K562 (cell line): ENCODE data around the gene RASSF3. TPM values are rescaled to one million over a fixed set of nuclear protein-coding genes. Genes with fewer than 3 reads are reported as not detected.

Source experiments
- ARID2 ChIP-seq: fragments of 450-650 bp; IDR thresholded peaks from 2 replicates; pipeline ENCODE4 v1.6.1; 2017; ENCODE audit warnings: antibody characterized with exemption, mild to moderate bottlenecking
- BCL6 ChIP-seq: fragments of 250-450 bp; sonication (Bioruptor Pico); IDR thresholded peaks from 2 replicates; pipeline ENCODE4 v1.4.0; 2020
- BMI1 ChIP-seq: fragments of 150-350 bp; IDR thresholded peaks from 2 replicates; pipeline ENCODE4 v1.6.1; 2014; ENCODE audit warnings: low read length
- BRCA1 ChIP-seq, 2 experiments: fragments of 450-650 bp in 1 of 2; sonication (generic) in 1 of 2; formaldehyde crosslinking in 1 of 2; IDR thresholded peaks; 2 replicates each; pipeline versions ENCODE4 v1.5.0 to v1.6.1; 2017 to 2020; ENCODE audit warnings: mild to moderate bottlenecking in 1 of 2, missing genetic modification reagents in 1 of 2
- C11orf30 ChIP-seq: fragments of 450-650 bp; IDR thresholded peaks from 2 replicates; pipeline ENCODE4 v1.6.1; 2016; ENCODE audit warnings: low read depth, mild to moderate bottlenecking
- ELK3 ChIP-seq: fragments of 450-650 bp; formaldehyde crosslinking; IDR thresholded peaks from 2 replicates; pipeline ENCODE4 v1.4.0; 2020; ENCODE audit warnings: mild to moderate bottlenecking
- GTF2E2 ChIP-seq: fragments of 200-800 bp; sonication (Bioruptor generic); IDR thresholded peaks from 2 replicates; pipeline ENCODE4 v1.6.1; 2016; ENCODE audit warnings: missing genetic modification characterization, missing compliant biosample characterization
- HDAC8 ChIP-seq: fragments of 450-650 bp; IDR thresholded peaks from 2 replicates; pipeline ENCODE4 v1.6.1; 2016; ENCODE audit warnings: mild to moderate bottlenecking, missing genetic modification characterization, moderate library complexity, missing compliant biosample characterization
- LARP7 ChIP-seq: fragments of 450-650 bp; IDR thresholded peaks from 2 replicates; pipeline ENCODE4 v1.6.1; 2016
- MAFF ChIP-seq: IDR thresholded peaks from 2 replicates; pipeline ENCODE4 v1.6.1; 2012; ENCODE audit warnings: low read length, improper control_type of control experiment
- MCM7 ChIP-seq, 2 experiments: fragments of 450-650 bp; IDR thresholded peaks; 2 replicates each; pipeline ENCODE4 v1.6.1; 2016 to 2018
- NELFE ChIP-seq: IDR thresholded peaks from 2 replicates; pipeline ENCODE4 v1.6.1; 2011; ENCODE audit warnings: mild to moderate bottlenecking; ENCODE audit not compliant: insufficient read depth, insufficient read length
- NFATC3 ChIP-seq: fragments of 450-650 bp; IDR thresholded peaks from 2 replicates; pipeline ENCODE4 v1.6.1; 2017; ENCODE audit warnings: mild to moderate bottlenecking
- NONO ChIP-seq, 2 experiments: fragments of 200-400 bp in 1 of 2; fragments of 450-650 bp in 1 of 2; formaldehyde crosslinking in 1 of 2; IDR thresholded peaks; 2 replicates each; pipeline ENCODE4 v1.6.1; 2017; ENCODE audit warnings: low read depth in 2 of 2, mild to moderate bottlenecking in 2 of 2, moderate library complexity in 2 of 2, low read length in 1 of 2
- NRF1 ChIP-seq, 2 experiments: fragments of 450-650 bp; IDR thresholded peaks in 1 of 2; conservative IDR thresholded peaks in 1 of 2; 2 replicates each; pipeline ENCODE4 v1.6.1; 2014; ENCODE audit warnings: mild to moderate bottlenecking in 2 of 2
- PRMT5 ChIP-seq: sonication (generic); formaldehyde crosslinking; IDR thresholded peaks from 2 replicates; pipeline ENCODE4 v1.5.0; 2020; ENCODE audit warnings: missing genetic modification reagents
- PTBP1 ChIP-seq: fragments of 200-400 bp; formaldehyde crosslinking; IDR thresholded peaks from 2 replicates; pipeline ENCODE4 v1.6.1; 2017; ENCODE audit warnings: low read depth, low read length
- RBBP5 ChIP-seq: fragments of 200-600 bp; sonication (generic); IDR thresholded peaks from 2 replicates; pipeline ENCODE4 v1.6.1; 2012; ENCODE audit warnings: borderline replicate concordance, mild to moderate bottlenecking, low read length, control low read depth, inconsistent platforms; ENCODE audit not compliant: insufficient read depth, poor library complexity, severe bottlenecking
- RBM39 ChIP-seq: fragments of 200-400 bp; formaldehyde crosslinking; optimal IDR thresholded peaks from 2 replicates; pipeline ENCODE3; 2018; ENCODE audit warnings: low read depth, low read length
- SMC3 ChIP-seq: conservative IDR thresholded peaks from 2 replicates; pipeline ENCODE4 v1.6.1; 2011; ENCODE audit warnings: low read depth, low read length, improper control_type of control experiment; ENCODE audit not compliant: insufficient read depth
- SNIP1 ChIP-seq: fragments of 450-650 bp; IDR thresholded peaks from 2 replicates; pipeline ENCODE4 v1.7.1; 2017; ENCODE audit warnings: low read depth, mild to moderate bottlenecking
- SP1 ChIP-seq: sonication (generic); formaldehyde crosslinking; IDR thresholded peaks from 2 replicates; pipeline ENCODE4 v1.8.1; 2022; ENCODE audit warnings: mild to moderate bottlenecking, missing genetic modification reagents
- ZHX1 ChIP-seq: fragments of 150-350 bp; conservative IDR thresholded peaks from 2 replicates; pipeline ENCODE4 v1.6.1; 2014; ENCODE audit warnings: low read length
- ZNF143 ChIP-seq: sonication (generic); formaldehyde crosslinking; IDR thresholded peaks from 2 replicates; pipeline ENCODE4 v1.9.0; 2022; ENCODE audit warnings: mild to moderate bottlenecking, missing genetic modification reagents
- ZNF224 ChIP-seq: sonication (generic); formaldehyde crosslinking; IDR thresholded peaks from 2 replicates; pipeline ENCODE4 v1.8.0; 2022; ENCODE audit warnings: mild to moderate bottlenecking, missing genetic modification reagents
- ZNF384 ChIP-seq: IDR thresholded peaks from 2 replicates; pipeline ENCODE4 v1.6.1; 2012; ENCODE audit warnings: low read depth, low read length, improper control_type of control experiment
- ZNF41 ChIP-seq: fragments of 250-450 bp; sonication (Bioruptor Pico); conservative IDR thresholded peaks from 2 replicates; pipeline ENCODE4 v1.4.0; 2020; ENCODE audit warnings: mild to moderate bottlenecking
- ZNF655 ChIP-seq: fragments of 250-450 bp; sonication (Bioruptor Pico); IDR thresholded peaks from 2 replicates; pipeline ENCODE4 v1.5.0; 2021
- polyA plus RNA-seq, 8 experiments: library from polyadenylated mRNA; depleted of rRNA in 4 of 8; stranded (reverse) in 5 of 8; unstranded in 3 of 8; fragments of >200 nt; fragmentation: Nextera tagmentation in 2 of 8; fragmentation: Illumina TruSeq in 1 of 8; extraction: Ambion mirVana in 2 of 8; extraction: Trizol in 1 of 8; gene quantifications; 2 replicates each; pipeline versions ENCODE4 v1.2.1 to v1.2.3, GENCODE V29; 2011 to 2014; ENCODE audit warnings: inconsistent platforms in 1 of 8, missing spikeins in 1 of 8
- total RNA-seq, 7 experiments: library from RNA; depleted of rRNA in 6 of 7; stranded (reverse); fragments of >200 nt in 6 of 7; fragmentation: Illumina TruSeq in 2 of 7; extraction: Trizol in 2 of 7; gene quantifications; 2 replicates each; pipeline versions ENCODE4 v1.2.1 to v1.2.3, GENCODE V29; 2011 to 2021; ENCODE audit warnings: low replicate concordance in 1 of 7

RASSF3 gene
- total and polyA plus RNA-seq, 9 of the 15 experiments (the other 6 are each of a cell fraction or from before 2014, with no cell fraction given) = 3.7 to 39.2 (median 20.2) TPM

GRCh38 chr12:64656429-64656828 is 46.1 kb downstream of the RASSF3 start (continued):
- no peak for TF ChIP-seq NELFE
- TF ChIP-seq SP1 (CRISPR knock-in tag) = no peak
- no peak for TF ChIP-seq NONO (IDR thresholded peaks at IDR 0.05; ENCODE audit: low read depth in 2 of 2, low read length in 1 of 2)
- no peak for TF ChIP-seq GTF2E2 (tag)
- no peak for TF ChIP-seq ZHX1
- no peak for TF ChIP-seq ZNF41
- TF ChIP-seq ZNF384 = peak; percentile 61
- no peak for TF ChIP-seq RBBP5
- TF ChIP-seq BCL6 = no peak
- no peak for TF ChIP-seq ELK3 (CRISPR knock-in tag)
- TF ChIP-seq NRF1 (conservative IDR thresholded peaks at IDR 0.05 in 1 of 2, IDR thresholded peaks at IDR 0.05 in 1 of 2) = no peak
- TF ChIP-seq BMI1 = no peak
- TF ChIP-seq PRMT5 = no peak
- peak; percentile 71 for TF ChIP-seq C11orf30
- TF ChIP-seq SMC3 = no peak
- TF ChIP-seq PTBP1 = no peak
- TF ChIP-seq ARID2 = no peak
- no peak for TF ChIP-seq ZNF143 (CRISPR knock-in tag)
- TF ChIP-seq MAFF = peak; percentile 60; the same call in 1 of the 2 replicates
- TF ChIP-seq HDAC8 = no peak
- no peak for TF ChIP-seq MCM7 (IDR thresholded peaks at IDR 0.05)
- no peak for TF ChIP-seq ZNF655 (CRISPR knock-in tag)
- TF ChIP-seq ZNF224 (CRISPR knock-in tag) = no peak
- no peak for TF ChIP-seq RBM39
- TF ChIP-seq NFATC3 = peak; percentile 76; the same call in 1 of the 2 replicates
- no peak for TF ChIP-seq LARP7
- TF ChIP-seq BRCA1 (IDR thresholded peaks at IDR 0.05) = no peak
- TF ChIP-seq BRCA1 (CRISPR knock-in tag; IDR thresholded peaks at IDR 0.05) = no peak
- no peak for TF ChIP-seq SNIP1
